Kidney (tissue), 14 donors: ENCODE measurements around the gene ST3GAL3. TPM values are rescaled to one million over a fixed set of nuclear protein-coding genes. Genes with fewer than 3 reads are reported as not detected.

Source experiments
- DNase-seq, 5 donors: peaks; one replicate each; pipeline ENCODE4 v3.0.0-alpha.2; 2013 to 2020
- FAIRE-seq: peaks from 2 replicates; lab custom pipeline; 2012; peaks lifted over from hg19 to GRCh38; lab: Jason Lieb, UNC
- H3K27ac ChIP-seq, 2 donors: one replicate each; pipeline ENCODE4 v1.7.0; 2013; ENCODE audit warnings: low read depth in 2 of 2, low read length in 2 of 2, inconsistent platforms in 1 of 2
- H3K27me3 ChIP-seq: one replicate; pipeline ENCODE4 v1.7.1; 2013; ENCODE audit warnings: low read length, inconsistent platforms; ENCODE audit not compliant: control insufficient read depth, insufficient read depth
- H3K36me3 ChIP-seq, 3 donors: one replicate each; pipeline versions ENCODE4 v1.7.0 to v1.7.1; 2013; ENCODE audit warnings: low read length in 3 of 3, control low read depth in 1 of 3, inconsistent platforms in 1 of 3; ENCODE audit not compliant: insufficient read depth in 3 of 3, control insufficient read depth in 2 of 3
- H3K4me1 ChIP-seq, 3 donors: one replicate each; pipeline versions ENCODE4 v1.7.0 to v1.7.1; 2013; ENCODE audit warnings: low read length in 3 of 3, inconsistent platforms in 1 of 3, low read depth in 1 of 3; ENCODE audit not compliant: control insufficient read depth in 2 of 3, insufficient read depth in 2 of 3
- H3K4me3 ChIP-seq, 3 donors: one replicate each; pipeline versions ENCODE4 v1.7.0 to v1.8.1; 2013; ENCODE audit warnings: low read length in 3 of 3, control low read depth in 1 of 3, inconsistent platforms in 1 of 3
- H3K9ac ChIP-seq, 3 donors: one replicate each; pipeline versions ENCODE4 v1.7.0 to v1.7.1; 2013; ENCODE audit warnings: low read length in 3 of 3, control low read depth in 1 of 3, inconsistent platforms in 1 of 3
- H3K9me3 ChIP-seq, 3 donors: one replicate each; pipeline versions ENCODE4 v1.7.0 to v1.7.1; 2013; ENCODE audit warnings: low read length in 3 of 3, control low read depth in 1 of 3, inconsistent platforms in 1 of 3; ENCODE audit not compliant: control insufficient read depth in 2 of 3, insufficient read depth in 1 of 3
- CTCF ChIP-seq: IDR thresholded peaks from 3 replicates; pipeline ENCODE4 v1.5.1; 2012; ENCODE audit warnings: mild to moderate bottlenecking, moderate library complexity, borderline replicate concordance; ENCODE audit not compliant: insufficient read depth; ENCODE audit errors: extremely low read depth
- intact Hi-C: fragments of 100-400 bp; cut with DNase I; formaldehyde crosslinking; loops from one replicate; pipeline ENCODE4 v1.11.1; 2022
- polyA plus RNA-seq: library from polyadenylated mRNA; stranded (reverse); fragments of 350-450 nt; fragmentation: Illumina TruSeq; extraction: RNeasy Lipid Tissue Mini Kit (QIAGEN cat#74804); gene quantifications from one replicate; pipeline ENCODE4 v1.2.3, GENCODE V29; 2014; ENCODE audit warnings: low read depth, low replicate concordance; ENCODE audit not compliant: insufficient read depth
- total RNA-seq: library from RNA; stranded (reverse); fragmentation: NEBNext Ultra II Directional; extraction: Animal tissue kit (Norgen Biotek cat#: 25700); gene quantifications from one replicate; pipeline ENCODE4 v1.2.1, GENCODE V29; 2021
- donor health status: control.
- donor health status: control.
- donor health status: control.
- donor health status: control.
- donor health status: control.
- donor health status: DM: yes; HTN: yes; CAD: no.
- donor health status: Normal renal cell carcinoma (clear cell type).

Gene ST3GAL3
- total and polyA plus RNA-seq, 2 donors from 2014 or later: 15.3 to 21.3 TPM

GRCh38 chr1:43881415-43881814, 174.1 kb downstream of the ST3GAL3 start:
- Histone ChIP-seq H3K27ac (no peak overlapping the region), H3K27me3 (no peaks in the 10 kb centered on the region), H3K36me3 (no peaks in the 10 kb centered on the region), H3K4me3 (no peak overlapping the region), H3K9me3 (no peaks in the 10 kb centered on the region), H3K4me1 (no peaks in the 10 kb centered on the region), H3K9ac (no peak overlapping the region)
- TF ChIP-seq CTCF: no peak
- intact Hi-C loops: no loop called here
- DNase-seq (peak in 3 of 5 donors; percentile 19 to 44 (median 21)), FAIRE-seq (no peak)

- H3K4me1 ChIP-seq: no peaks in the 10 kb centered on the region
- intact Hi-C loops: no loop called here
- DNase-seq (no peak), FAIRE-seq (no peak)
- no peak overlapping the region for H3K27ac ChIP-seq
- no peaks in the 10 kb centered on the region for H3K9me3 ChIP-seq
- H3K9ac ChIP-seq: no peak overlapping the region
- H3K27me3 ChIP-seq: no peaks in the 10 kb centered on the region
- no peak overlapping the region for H3K4me3 ChIP-seq
- no peak for TF ChIP-seq CTCF
- no peaks in the 10 kb centered on the region for H3K36me3 ChIP-seq
These were observed 175.4 kb downstream of the ST3GAL3 start for GRCh38 chr1:43882763-43883162.

GRCh38 chr1:43883321-43883720, 176.0 kb downstream of the ST3GAL3 start:
- Histone ChIP-seq H3K9me3 (no peaks in the 10 kb centered on the region), H3K4me1 (no peaks in the 10 kb centered on the region), H3K27me3 (no peaks in the 10 kb centered on the region), H3K9ac (no peak overlapping the region), H3K4me3 (no peak overlapping the region), H3K36me3 (no peaks in the 10 kb centered on the region), H3K27ac (no peak overlapping the region)
- intact Hi-C loops: no loop called here
- no peak for FAIRE-seq
- no peak for DNase-seq
- TF ChIP-seq CTCF: no peak

GRCh38 chr1:43885279-43885801, 178.0 kb downstream of the ST3GAL3 start:
- Histone ChIP-seq H3K4me1 (no peaks in the 10 kb centered on the region), H3K9ac (no peak overlapping the region), H3K27ac (no peak overlapping the region), H3K9me3 (no peaks in the 10 kb centered on the region), H3K27me3 (no peaks in the 10 kb centered on the region), H3K4me3 (no peak overlapping the region), H3K36me3 (no peaks in the 10 kb centered on the region)
- FAIRE-seq (no peak), DNase-seq (peak in 4 of 5 donors; percentile 51 to 55 (median 55))
- intact Hi-C loops: no loop called here
- TF ChIP-seq CTCF: no peak
